ENCODE measurements around the gene HYOU1.

The HYOU1 gene

DNA sequence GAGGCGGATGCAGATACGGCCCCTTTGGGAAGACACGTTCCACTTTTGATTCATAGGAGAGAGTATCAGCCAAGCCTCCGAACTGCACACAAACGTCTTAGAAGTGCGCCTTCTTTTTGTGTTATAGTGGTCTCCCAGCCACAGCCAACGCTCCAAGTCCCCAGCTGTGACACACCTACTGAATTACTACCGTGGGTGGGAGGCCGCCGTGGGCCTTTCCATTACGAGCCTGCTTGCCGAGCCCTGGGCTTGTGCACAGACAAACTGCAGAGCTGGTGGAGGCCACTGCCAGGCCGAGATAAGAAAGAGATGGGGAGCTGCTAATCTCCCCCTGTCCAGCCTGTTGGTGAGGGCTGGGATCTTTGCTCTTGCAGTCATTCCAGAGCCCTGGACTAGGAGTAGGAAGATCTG, 28.4 kb upstream of the HYOU1 start:
- TF ChIP-seq, protein P1, sequence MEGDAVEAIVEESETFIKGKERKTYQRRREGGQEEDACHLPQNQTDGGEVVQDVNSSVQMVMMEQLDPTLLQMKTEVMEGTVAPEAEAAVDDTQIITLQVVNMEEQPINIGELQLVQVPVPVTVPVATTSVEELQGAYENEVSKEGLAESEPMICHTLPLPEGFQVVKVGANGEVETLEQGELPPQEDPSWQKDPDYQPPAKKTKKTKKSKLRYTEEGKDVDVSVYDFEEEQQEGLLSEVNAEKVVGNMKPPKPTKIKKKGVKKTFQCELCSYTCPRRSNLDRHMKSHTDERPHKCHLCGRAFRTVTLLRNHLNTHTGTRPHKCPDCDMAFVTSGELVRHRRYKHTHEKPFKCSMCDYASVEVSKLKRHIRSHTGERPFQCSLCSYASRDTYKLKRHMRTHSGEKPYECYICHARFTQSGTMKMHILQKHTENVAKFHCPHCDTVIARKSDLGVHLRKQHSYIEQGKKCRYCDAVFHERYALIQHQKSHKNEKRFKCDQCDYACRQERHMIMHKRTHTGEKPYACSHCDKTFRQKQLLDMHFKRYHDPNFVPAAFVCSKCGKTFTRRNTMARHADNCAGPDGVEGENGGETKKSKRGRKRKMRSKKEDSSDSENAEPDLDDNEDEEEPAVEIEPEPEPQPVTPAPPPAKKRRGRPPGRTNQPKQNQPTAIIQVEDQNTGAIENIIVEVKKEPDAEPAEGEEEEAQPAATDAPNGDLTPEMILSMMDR (IDR thresholded peaks at IDR 0.05; ENCODE audit: insufficient read depth, low read depth, low read length, missing control alignments) = no peak
- H3K4me3 ChIP-seq (ENCODE audit: low read length) = peak overlapping the region; percentile 85
- DNase-seq (ENCODE audit: low read depth) = no peak

DNA sequence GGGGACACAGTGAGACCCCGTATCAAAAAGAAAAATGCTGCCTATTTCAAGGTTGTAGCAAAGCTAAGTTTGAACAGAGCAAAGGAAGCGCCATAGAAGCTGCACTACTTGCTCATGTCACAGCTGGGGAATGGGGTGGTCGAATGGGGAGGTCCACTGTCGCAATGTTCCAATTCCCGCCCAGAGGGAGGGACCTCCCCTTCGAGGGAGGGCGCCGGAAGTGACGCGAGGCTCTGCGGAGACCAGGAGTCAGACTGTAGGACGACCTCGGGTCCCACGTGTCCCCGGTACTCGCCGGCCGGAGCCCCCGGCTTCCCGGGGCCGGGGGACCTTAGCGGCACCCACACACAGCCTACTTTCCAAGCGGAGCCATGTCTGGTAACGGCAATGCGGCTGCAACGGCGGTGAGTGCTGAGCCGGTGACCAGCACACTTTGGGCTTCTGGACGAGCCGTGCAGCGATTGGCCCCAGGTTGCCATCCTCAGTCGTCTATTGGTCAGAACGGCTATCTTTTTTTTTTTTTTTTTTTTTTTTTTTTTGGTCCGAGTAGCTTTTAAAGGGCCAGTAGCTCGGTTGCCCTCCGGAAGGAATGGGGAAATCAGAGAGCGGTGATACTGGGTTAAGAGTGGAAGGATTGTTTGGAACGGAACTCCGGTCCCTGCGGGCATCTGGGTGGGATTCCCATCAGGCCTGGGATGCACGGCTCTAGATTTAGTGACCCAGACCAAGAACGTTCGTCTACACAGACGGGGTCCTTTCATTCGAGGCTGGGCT, 27.8 kb upstream of the HYOU1 start, which contains the start of gene HMBS:
Gene HMBS (plus strand): TSS at position 219 of the 774 bp plus-strand sequence. CDS start 153 bp downstream, at position 372.
- peak within 1 kb of the TSS; percentile 85 for H3K4me3 ChIP-seq (ENCODE audit: low read length)
- TF ChIP-seq, protein P1 (IDR thresholded peaks at IDR 0.05; ENCODE audit: insufficient read depth, low read depth, low read length, missing control alignments) = no peak
- peak; percentile 97 for DNase-seq (ENCODE audit: low read depth)

DNA sequence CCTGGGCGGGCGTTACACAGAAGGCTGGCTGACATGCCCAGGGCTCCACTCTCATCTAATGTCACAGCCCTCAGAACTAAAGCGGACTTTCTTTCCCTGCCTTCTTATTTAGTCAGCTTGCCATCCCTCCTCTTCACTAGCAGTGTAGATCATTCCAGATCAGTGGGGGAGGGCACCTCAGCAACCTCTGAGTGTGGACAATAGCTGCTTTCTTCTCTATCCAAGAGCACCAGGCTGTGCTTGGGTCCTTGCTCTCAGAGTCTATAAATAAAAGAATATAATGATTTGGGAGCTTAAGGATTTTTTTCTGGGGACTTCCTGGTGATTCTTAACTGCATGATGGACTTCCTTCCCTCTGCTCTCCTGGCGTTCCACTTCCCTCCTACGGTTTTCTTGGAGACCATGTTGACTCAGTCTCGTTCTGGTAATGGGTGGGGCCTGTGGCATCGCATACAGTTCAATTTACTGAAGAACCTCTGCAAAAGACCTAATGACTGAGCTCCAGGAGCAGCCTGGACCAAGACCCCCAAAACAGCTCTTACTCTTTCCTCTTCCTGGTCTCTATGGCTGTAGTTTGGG, 24.8 kb upstream of the HYOU1 start:
- H3K4me3 ChIP-seq (ENCODE audit: low read length) = no peak overlapping the region
- TF ChIP-seq, protein P1 (IDR thresholded peaks at IDR 0.05; ENCODE audit: insufficient read depth, low read depth, low read length, missing control alignments) = no peak
- DNase-seq (ENCODE audit: low read depth) = no peak

DNA sequence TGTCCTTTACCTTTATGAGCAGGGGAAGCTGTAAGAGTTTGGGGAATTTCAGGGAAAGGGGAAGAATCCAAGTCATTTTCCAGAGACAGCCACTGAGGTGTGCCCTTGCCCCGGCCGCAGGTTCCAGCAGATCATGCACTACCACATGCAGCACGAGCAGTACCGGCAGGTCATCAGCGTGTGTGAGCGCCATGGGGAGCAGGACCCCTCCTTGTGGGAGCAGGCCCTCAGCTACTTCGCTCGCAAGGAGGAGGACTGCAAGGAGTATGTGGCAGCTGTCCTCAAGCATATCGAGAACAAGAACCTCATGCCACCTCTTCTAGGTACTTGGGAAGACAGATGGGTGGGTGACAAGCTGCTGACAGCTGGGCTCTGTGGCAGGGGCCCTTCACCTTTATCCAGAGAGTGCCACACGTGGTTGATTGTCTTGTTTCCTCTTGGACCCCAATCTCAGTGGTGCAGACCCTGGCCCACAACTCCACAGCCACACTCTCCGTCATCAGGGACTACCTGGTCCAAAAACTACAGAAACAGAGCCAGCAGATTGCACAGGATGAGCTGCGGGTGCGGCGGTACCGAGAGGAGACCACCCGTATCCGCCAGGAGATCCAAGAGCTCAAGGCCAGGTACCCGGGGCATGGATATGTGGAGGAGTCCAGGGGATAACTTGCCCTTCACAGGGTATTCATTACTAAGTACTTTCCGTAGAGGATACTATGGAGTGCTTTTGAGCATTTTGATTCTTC, 21.8 kb upstream of the HYOU1 start:
- no peak overlapping the region for H3K4me3 ChIP-seq (ENCODE audit: low read length)
- DNase-seq (ENCODE audit: low read depth) = no peak
- TF ChIP-seq, protein P1 (IDR thresholded peaks at IDR 0.05; ENCODE audit: insufficient read depth, low read depth, low read length, missing control alignments) = no peak

DNA sequence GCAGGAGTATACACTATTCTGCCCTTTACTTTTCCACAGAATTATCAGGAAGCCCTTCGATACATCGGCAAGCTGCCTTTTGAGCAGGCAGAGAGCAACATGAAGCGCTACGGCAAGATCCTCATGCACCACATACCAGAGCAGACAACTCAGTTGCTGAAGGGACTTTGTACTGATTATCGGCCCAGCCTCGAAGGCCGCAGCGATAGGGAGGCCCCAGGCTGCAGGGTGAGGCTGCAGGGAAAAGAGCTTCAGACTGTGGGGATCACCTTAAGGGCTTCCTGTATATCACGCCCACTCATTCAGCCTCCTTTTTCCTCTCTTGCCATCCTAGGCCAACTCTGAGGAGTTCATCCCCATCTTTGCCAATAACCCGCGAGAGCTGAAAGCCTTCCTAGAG, 20.8 kb upstream of the HYOU1 start:
- DNase-seq (ENCODE audit: low read depth) = no peak
- no peak overlapping the region for H3K4me3 ChIP-seq (ENCODE audit: low read length)
- TF ChIP-seq, protein P1 (IDR thresholded peaks at IDR 0.05; ENCODE audit: insufficient read depth, low read depth, low read length, missing control alignments) = no peak

DNA sequence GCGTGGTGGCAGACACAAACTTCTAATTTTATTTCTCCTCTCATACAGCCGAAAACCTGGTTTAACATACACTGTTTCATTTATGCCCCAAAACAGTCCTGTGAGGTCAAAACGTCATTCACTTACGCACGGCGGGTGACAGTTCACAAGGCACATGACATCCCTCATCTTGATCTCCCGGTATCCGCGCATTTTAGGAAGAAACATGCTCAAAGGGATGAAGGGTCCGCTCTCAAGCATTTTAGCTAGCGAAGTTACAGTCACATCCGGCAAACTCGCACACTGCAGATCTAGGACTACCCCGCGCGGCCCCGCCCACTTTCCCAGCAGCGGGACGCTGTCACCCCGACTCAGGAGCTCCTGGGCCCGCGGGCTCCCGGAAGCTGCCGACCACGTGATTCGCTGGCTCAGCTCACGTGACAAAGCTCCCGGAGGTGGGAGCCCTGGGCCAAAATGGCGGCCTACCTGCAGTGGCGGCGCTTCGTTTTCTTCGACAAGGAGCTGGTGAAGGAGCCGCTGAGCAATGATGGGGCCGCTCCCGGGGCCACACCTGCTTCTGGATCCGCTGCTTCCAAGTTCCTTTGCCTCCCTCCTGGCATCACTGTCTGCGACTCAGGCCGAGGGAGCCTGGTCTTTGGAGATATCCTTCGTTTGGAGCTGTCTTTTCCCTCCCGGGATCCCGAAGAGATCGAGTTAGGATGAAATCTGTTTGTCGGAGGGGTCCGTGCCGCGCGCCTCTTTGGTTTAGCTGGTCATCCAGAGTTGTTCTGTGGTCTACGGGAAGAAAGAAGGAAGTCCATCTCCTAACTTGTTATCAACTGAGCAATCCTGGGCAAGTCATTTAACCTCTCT, 10.6 kb upstream of the HYOU1 start, which contains the start of gene VPS11:
Gene VPS11 (plus strand): TSS at position 448 of the 852 bp plus-strand sequence. CDS start 6 bp downstream, at position 454.
- TF ChIP-seq, protein P1 (IDR thresholded peaks at IDR 0.05; ENCODE audit: insufficient read depth, low read depth, low read length, missing control alignments) = no peak

More for the DNA sequence above, 10.6 kb upstream of the HYOU1 start, which contains the start of gene VPS11:
- peak within 1 kb of the TSS; percentile 99 for H3K4me3 ChIP-seq (ENCODE audit: low read length)
- DNase-seq (ENCODE audit: low read depth) = peak; percentile 98
